ENCODE data around the gene GIT2. TPM values are rescaled to one million over a fixed set of nuclear protein-coding genes. Genes with fewer than 3 reads are reported as not detected.

Gene GIT2
- total and polyA plus RNA-seq, 2 of the 8 experiments (the other 6 are each of a cell fraction or from before 2014, with no cell fraction given), result 9.6 to 20.7 TPM

- TF ChIP-seq CHD7 (IDR thresholded peaks at IDR 0.05; ENCODE audit: insufficient replicate concordance, low read length) (no peak), GTF2F1 (IDR thresholded peaks at IDR 0.05; ENCODE audit: borderline replicate concordance, low read depth, low read length) (no peak), KDM4A (IDR thresholded peaks at IDR 0.05; ENCODE audit: low read depth, low read length, severe bottlenecking) (no peak), SP2 (IDR thresholded peaks at IDR 0.05; ENCODE audit: low read length) (no peak), SP1 (IDR thresholded peaks at IDR 0.05; ENCODE audit: low read depth, low read length) (no peak), CEBPB (IDR thresholded peaks at IDR 0.05; ENCODE audit: low read depth, low read length) (no peak), BCL11A (IDR thresholded peaks at IDR 0.05; ENCODE audit: low read depth in 2 of 2, low read length in 2 of 2) (no peak), ASH2L (IDR thresholded peaks at IDR 0.05; ENCODE audit: low read length) (no peak), EGR1 (IDR thresholded peaks at IDR 0.05; ENCODE audit: borderline replicate concordance, low read depth, low read length) (no peak), EP300 (IDR thresholded peaks at IDR 0.05; ENCODE audit: borderline replicate concordance in 1 of 2, low read depth in 2 of 2, low read length in 2 of 2) (no peak), TAF7 (optimal IDR thresholded peaks at IDR 0.05; ENCODE audit: borderline replicate concordance, low read depth, low read length) (no peak)
Measured at GRCh38 chr12:109893261-109893995, 102.7 kb downstream of the GIT2 start (continued).
